ENCODE measurements around the gene SEC11A.
A peak's percentile ranks its signal among the peaks of the same experiment; 100 is the strongest.
"Not testable (repeated sequence)": the region's sequence is repeated elsewhere in the genome, so short reads cannot be mapped to it uniquely, and the experiment has no call there.

Gene SEC11A

DNA sequence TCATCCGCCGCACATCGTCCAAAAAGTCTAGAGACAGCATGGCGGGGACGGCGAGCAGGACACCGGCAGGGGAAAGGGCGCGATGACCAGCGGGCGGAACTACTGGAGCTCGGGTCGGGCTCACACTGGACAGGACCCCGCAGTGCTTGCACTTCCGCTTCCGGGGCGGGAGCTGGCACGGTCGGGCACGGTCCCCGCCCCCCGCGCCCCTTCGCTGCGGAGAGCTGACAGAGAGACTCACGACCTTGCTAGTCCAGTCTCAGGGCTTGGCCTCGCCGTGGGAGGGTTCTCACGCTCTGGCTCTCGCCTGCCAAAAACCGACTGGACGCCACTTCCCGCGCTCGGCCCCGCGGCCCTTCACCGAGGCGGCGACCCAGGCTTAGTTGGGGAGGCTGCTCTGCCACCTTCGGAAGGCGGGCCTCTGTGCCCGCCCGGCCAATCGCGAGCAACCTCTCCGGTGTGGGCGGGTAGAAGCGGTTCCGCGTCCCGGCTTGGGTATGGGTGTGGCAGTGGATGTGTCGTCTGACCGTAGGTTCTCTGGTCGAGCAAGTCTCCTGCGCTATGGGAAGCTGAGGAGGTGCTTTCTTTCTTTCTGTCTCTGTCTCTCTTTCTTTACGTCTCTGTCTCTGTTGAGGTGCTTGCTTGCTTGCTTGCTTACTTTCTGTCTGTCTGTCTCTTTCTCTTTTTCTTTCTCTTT lies at the start of gene SEC11A:
TSS of gene SEC11A (minus strand) at position 104 of the 697 bp plus-strand sequence. CDS start at position 40, 64 bp downstream.
- peak; percentile 56 for DNase-seq

DNA sequence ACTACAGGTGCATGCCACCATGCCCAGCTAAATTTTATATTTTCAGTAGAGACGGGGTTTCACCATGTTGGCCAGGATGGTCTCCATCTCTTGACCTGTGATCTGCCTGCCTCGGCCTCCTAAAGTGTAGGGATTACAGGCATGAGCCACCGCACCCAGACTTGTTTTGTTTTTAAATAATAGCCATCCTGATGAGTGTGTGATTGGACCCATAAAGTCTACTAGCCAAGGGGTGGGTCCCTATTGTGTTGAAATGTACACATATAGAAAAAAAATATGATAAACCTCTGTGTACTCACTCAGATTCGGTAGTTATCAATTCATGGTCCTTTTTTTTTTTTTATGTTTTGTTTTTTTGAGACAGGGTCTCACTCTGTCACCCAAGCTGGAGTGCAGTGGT lies 49.7 kb upstream of the SEC11A start:
- DNase-seq: no peak

DNA sequence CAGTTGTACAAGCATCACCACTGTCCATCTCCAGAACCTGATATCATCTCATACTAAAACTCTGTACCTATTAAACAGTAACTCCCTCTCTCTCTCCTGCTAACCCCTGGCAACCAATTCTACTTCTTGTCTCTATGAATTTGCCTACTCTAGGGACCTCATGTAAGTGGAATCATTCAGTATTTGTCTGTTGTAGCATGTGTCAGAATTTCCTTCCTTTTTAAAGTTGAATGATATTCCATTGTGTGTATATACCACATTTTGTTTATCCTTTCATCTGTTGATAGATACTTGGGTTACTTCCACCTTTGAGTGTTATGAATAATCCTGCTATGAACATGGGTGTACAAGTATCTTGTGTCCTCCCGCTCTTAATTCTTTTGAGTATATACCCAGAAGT lies 49.0 kb upstream of the SEC11A start:
- no peak for DNase-seq

DNA sequence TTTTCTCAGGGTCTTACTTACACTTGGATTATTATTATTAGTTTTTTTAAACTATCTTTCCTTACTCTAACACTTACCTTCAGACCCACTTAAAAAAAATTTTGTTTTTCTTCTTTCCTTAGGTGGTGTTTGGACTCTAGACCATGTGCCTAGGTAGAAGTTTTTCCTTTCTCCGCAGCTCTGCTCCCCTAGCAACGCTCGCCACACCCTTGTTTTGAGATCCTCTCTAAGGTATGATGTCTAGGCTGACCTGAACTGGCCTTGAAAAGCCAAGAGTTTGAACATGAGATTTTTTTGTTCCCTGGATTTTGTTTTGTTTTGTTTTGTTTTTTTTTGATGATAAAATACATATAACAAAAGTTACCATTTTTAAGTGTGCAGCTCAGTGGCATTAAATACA lies 48.6 kb upstream of the SEC11A start:
- DNase-seq: no peak

DNA sequence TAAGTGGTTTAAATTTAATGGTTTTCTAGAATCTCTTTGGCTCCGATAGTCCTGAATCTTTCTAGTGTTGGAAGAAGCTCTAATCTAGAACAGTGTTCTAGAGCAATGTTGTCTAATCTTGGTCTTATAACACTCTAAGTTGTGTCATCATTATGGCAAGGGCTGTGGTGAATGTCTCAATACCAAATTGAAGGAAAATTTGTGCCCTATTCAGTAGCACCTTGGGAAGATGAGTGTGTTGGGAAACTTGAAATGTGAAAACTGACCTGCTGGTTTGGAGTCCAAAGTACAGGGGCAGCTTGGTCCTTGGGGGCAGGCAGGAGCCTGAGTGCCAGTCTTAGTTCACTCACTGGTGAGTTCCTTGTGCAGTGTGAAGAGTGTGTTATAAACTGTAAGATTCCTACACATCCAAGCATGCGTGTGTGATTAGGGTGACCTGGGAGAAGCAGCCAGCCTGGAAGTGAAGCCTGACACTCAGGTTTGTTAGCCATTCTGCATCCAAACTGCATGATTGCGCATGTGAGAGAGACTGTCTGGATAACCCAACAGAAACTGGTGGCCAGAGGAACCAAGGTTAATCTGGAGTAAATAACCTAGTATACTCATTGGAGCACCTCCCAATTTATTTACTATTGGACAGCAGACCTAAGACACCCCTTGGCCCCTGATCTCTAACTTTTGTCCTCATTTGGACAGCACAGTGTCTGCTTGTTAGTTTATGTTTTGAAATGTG lies 47.1 kb upstream of the SEC11A start:
- DNase-seq: no peak

DNA sequence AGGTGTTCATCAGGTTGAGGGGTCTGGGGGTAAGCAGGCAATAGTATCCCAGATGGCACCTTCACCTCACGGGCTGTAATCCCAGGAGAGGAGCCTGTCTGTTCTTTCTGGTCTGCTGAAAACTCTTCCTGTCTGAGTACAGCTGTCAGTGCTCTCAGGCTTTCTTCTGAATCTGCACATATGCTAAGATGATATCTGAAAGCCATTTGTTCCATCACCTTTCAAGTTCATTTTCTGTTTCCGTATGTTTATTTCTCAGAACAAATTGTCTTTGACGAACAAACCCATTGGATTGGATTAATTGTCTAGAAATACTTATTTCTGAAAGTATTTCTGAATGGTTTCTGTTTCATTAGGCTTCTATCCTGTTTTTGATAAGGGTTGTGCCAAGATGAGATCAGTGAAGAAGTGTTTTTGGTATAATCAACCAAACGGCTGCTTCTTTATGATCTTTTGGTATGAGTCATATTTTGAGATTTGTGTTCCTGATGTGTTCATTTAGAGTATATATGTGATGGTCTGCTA lies 45.7 kb upstream of the SEC11A start:
- DNase-seq: no peak

DNA sequence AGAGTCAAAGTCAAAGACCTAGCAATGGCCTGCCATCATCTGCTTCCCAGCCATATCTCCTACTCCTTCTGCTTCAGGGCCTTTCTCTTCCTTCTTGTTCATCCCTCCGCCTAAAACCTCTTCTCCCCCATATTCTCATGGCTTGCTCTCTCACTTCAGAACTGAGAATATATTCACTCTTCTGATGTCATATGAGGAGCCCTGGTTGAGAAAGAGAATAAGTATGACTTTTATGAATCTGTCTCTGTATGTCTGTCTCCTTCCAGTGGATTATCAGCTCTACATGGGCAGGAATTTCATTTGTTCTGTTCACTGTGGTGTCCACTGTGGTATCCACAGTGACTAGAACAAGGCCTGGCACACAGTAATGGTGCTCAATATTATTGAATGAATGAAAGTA lies 44.3 kb upstream of the SEC11A start:
- DNase-seq: no peak

DNA sequence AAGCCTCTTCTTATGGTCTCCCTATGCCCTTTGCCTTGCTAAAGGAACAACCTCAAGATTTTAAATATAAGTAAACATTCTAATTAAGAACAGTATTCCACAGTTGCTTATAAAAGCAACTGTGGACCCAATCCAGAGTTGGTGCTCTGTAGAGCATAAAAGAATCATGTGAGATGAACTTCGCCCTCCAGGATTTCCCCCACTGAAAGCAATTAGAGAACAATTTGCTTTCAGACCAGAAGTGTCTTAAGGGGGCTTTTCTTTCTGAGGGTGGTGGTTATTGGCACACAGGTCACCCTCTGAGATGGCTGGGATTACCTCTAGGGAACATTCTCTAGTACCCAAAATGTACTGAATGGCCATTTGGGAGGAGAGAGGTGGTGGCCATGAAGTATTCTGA lies 43.1 kb upstream of the SEC11A start:
- no peak for DNase-seq

DNA sequence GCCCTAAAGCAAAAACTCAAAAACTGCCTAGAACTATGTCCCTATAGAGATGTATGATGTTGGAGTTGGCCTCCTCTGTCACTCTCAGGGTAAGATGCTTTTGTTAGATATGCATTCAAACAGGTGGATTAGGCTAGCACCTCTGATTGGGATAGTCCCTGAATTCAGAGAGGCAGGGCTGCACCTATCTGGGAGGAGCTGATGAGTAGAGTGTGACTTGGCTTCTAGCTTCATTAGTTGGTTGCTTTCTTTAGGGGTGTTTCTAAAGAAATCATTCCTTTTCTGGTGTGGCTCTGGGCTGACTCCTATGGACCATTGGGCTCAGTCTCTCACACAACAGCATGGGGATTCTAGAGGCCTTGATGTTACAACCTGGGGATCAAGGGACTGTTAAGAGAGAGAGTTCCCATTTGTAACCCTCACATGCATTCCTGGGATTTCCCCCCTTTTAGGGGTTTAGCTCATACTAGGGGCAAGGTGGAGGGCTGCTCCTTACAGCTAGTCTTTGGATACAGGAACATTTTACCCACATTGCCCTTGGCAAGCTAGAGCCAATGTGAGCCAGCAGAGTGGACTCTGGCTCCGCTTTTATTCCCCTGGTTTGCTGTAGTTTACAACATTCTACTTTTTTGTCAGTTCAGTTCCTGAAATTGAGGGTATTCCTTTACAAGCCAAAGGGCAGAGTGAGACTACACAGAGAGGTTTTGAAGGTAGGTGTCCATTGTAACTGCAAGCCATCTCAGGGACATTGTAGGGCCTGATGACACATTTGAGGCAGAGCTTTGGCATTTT lies 40.0 kb upstream of the SEC11A start:
- no peak for DNase-seq

DNA sequence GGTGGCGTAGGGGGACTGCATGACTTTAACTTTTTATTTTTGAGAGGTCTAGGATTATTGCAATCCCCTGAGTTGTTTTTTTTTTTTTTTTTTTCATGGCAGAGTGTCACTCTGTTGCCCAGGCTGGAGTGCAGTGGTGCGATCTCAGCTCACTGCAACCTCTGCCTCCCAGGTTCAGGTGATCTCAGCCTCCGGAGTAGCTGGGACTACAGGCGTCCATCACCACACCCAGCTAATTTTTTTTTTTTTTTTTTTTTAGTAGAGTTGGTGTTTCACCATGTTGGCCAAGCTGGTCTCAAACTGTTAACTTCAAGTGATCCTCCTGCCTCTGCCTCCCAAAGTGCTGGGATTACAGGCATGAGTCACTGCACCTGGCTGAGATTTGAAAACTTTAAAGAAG lies 39.0 kb upstream of the SEC11A start:
- not testable (repeated sequence) for DNase-seq

DNA sequence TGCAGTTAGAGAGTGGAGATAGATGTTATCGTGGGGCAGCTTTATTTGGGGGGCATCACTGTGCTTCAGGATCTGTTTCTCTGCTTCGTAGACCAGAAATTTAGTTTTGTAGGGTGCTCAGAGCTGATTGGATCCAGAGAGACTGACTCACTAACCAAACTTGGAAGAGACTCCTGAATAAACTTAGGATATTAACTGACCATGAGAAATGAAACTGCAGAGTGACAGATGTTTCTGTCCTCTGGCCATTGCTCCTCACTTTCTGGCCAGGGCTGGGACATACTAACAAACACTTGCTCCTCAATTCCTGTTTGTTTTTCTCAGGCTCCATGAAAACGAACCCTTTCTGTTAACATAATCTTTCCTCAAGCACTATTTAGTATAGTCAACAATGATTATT lies 36.8 kb upstream of the SEC11A start:
- DNase-seq: no peak

DNA sequence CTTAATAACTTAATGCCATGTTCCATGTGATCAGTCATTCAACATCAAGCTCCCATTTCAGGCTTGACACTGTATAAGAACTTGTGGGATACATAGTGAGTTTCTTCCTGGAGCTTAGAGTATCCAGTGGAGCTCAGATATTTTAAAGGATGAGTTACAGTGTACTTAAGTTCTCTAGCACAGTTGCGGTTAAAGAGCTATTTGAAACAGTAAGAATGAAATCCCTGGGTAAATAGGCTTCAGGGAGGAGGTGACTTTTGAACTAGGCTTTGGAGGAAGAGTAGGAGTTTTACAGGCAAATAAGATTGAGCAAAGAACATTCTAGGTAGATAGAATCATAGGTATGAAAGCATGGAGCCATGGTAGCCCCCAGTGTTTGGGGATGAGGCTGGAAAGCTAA lies 36.3 kb upstream of the SEC11A start:
- no peak for DNase-seq

DNA sequence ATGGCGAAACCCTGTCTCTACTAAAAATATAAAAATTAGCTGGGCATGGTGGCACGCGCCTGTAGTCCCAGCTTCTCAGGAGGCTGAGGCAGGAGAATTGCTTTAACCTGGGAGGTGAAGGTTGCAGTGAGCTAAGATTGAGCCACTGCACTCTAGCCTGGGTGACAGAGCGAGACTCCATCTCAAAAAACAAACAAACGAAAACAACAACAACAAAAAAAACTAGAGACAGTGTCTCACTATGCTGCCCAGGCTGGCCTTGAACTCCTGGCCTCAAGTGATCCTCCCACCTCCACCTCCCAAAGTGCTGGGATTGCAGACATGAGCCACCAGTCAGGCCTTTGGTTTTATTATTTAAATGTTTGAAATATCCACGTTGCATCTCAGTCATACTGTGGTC lies 35.8 kb upstream of the SEC11A start:
- DNase-seq: not testable (repeated sequence)

DNA sequence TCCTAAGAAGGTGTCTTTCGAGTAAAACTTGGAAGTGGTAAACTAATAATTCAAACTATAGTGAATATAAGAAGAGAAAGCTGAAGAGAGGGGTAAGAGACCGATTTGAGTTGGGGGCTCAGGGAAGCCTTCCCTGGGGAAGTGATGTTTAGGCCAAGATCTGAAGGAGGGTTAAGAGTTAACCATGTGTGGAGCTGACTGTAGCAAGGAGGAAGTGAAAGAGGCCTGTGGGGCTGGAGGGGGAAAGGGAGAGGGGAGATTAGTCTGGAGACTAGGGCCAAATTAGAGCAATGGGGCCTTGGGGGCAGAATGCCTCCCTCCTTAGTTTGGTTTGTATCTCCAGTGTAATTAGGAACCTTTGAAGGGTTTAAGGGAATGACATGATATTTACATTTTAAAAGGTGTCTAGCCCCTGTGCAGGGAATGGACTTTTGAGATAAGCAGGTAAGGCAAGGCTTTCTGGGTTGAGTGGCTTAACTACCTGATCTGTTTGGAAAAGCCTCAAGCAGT lies 34.7 kb upstream of the SEC11A start:
- no peak for DNase-seq

DNA sequence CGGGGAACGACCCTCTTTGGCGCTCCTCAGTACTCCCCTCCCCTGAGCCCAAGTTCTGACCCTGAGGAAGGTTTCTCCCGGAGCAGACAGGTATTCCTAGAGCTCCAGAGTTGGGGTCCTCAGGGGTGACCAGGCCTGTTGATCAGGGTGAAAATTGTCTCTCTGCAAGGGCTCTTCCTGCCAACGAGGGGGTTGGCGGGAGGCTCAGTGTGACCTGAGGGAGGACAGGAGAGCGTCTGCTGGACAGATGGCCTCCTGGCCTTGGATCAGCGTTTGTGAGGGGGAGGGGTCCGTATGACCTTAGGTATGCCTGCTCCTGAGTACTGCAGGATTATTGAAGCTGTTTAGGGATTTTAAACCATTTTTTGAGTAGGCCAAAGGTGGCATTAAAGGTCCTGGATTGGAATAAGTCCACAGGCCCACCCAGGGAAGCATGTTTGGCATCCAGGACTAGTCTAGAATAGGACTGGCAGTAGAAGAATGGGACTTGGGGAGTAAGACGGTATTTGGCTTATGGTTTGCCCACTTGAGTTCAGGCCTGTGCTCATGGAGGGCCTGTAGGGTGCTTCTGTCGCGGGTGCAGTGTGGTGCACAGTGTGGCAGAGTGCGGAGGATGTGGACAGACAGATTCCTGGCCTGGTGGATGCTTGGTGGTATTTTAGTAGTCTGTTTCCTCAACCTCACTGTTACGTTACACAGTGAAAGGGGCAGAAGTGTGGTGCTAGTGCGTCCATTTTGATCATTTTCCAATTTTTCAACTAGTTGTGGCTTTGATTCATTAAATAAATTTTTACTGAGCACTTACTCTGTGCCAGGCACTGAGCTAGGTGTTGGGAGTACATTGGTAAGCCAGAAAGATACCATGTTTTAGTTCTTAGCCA lies 33.4 kb upstream of the SEC11A start:
- DNase-seq: no peak

DNA sequence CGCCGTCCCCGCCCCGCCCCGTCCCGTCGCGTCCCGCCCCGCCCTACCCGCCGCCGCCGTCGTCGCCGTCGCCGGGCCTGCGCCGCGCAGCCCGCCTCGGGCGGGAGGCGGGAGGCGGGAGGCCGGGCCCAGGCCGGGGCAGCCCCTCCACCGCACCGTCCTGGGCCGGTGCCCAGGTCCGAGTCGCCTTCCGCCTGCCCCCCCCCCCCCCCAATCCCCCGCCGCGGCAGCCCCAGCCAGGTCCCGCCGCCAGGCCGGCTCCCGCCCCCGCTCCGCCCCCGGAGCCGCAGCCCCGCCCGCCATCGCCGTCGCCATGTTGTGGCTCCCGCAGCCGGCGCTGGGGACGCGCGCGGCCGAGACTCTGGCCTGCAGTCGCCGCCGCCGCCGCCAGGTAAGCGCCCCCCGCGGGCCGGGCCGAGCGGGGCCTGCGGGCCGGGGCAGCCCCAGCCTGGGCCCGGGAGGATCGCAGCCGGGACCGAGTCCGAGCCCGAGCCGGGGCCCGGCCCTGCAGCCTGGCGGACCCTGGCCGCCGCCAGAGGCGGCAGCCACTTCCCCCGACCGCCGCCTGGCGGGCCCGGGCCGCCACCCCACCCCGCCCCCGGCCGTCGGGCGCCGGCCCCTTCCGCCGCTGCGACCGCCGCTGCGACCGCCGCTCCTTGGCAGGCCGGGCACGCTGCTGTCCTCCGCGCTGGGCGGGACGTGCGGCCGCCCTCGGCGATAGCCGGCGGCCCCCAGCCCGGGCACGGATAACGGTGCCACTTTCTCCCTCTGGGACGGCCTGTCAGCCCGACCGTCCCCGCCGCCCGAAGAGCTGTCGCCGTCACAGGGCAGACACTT lies 32.6 kb upstream of the SEC11A start, which contains the start of gene ZNF592:
TSS of gene ZNF592 (plus strand) at position 319 of the 837 bp plus-strand sequence. CDS start 34,084 bp downstream, outside the sequence.
- DNase-seq: no peak

DNA sequence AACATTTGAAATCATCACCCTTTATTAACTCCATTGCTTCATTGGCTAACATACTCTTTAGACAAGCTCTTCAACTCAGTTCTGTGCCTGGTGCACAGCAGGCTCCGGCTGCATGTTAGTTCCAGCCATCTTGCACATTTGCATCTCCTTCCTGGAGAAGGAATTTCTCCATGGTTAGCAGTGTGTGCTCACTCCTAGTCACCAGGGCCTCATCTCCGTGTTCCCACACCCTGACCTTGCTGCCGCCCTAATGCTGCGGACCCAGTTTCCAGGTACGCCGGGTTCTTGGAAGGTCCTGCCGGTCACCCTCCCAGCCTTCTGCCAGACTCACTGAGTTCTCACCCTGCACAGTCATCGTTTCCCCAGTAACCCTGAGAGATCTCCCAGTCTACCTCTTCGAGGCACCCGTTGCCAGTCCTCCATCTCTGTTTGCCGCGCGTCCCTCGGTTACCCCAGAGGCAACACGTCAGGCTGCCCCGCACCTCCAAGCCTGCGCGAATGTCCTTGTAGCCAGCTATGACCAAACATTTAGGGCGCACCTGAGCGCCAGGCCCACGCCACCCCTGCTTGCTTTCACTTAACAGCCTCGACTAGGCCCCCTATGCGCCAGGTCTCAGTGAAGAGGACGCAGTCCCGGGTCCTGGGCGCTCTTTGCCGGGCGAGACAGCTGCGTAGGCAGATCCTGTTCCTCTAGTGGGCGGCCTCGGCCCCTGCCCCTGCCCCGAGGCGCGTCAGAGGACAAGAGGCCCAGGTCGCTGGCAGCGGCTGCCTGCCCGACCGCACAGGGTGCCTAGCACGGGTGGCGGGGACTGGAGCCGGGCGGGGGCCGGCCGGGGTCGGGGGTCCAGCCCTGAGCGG lies 31.7 kb upstream of the SEC11A start:
- DNase-seq: no peak

DNA sequence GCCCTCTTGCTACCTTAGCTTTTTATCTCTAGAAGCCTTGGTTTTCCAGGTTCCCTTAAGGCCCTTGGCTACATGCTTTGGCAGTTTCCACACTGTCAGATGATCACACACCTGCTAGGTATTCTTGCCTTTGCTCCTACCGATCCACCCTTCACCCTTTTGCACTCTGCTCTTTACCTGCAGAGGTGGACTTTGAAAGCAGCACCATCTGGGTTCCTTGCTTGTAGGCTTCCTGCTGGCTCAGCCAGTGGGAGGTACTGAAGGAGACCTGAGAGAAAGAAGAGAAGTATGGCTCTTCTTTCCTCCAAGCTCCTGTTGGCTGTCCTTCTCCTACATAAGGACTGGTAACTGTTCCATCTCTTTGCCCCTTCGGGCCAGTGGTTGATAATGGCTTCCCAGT lies 25.2 kb upstream of the SEC11A start:
- DNase-seq: no peak

DNA sequence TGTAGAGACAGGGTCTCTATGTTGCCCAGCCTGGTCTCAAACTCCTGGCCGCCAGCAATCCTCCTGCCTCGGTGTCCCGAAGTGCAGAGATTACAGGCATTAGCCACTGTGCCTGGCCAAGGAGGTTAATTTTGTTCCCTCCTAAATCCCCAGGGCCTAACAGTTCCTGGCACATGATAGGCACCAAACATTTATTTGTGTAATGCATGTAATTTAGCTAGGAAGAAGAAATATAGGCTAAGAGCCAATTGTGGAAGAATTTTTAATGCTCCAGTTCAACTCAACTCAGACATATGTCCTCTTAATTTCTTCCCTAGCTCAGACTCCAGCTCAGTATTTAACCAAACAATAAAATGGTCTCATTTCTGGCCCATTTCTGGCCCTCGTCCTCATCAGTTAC lies 24.8 kb upstream of the SEC11A start:
- DNase-seq: no peak

DNA sequence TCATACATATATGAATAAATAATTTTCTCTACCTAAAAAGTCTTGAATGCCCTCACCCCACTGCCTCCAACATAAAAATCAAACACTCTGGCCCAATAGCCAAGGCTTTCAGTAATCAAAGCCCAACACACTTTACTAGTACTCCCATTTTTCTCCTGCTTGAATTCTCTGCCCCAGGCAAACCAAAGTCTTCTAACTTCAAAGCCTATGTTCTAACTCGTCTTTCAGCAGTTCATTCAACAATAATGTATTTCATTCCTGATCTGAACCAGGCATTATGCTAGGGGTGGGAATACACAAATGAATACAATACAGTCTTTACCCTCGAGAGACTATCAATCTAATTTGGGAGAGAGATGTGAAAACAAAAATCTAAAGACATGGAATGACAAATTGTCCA lies 21.1 kb upstream of the SEC11A start:
- DNase-seq: no peak
